ENCODE measurements around the gene PTF1A.

Gene PTF1A

DNA sequence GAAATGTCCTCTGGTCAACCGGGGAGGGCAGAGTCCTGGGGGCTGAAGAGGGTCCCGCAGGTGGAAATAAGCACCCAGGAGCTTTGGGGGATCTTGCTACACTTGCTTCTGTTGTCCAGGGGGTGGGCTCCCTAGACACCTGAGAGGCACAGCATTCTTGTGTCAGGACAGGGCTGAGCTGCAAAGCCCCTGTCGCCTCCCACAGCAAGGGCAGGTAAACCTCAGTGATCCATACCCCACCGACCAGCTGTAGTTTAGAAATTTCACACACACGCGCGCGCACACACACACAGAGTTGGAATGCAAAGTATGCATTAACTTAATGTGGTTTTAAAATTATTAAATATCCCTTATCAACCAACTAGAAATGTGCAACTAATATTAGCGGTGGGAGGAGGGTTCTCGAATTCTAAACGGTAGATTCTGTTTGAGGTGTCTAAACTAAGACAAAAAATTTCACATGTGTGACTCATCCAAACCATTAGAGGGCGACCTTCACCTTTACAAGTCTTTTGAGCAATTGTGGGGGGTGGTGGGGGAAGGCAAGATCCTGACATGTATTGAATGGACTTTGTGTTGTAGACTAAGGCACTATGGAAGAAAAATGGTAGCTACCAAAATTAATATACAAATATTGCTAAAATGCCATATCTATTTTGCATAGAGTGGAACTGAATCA lies 34.3 kb upstream of the PTF1A start:
- DNase-seq, result peak; percentile 12
- Mint-ChIP-seq H3K9me3 (peaks cover 6% of the 10 kb centered on the region), H3K36me3 (ENCODE audit: low read depth) (no peaks in the 10 kb centered on the region), H3K27ac (no peak overlapping the region), H3K4me1 (peaks cover 40% of the 10 kb centered on the region), H3K4me3 (peak overlapping the region; percentile 41), H3K27me3 (ENCODE audit: low read depth, poor library complexity) (peaks cover 60% of the 10 kb centered on the region)
- TF ChIP-seq, protein P1, sequence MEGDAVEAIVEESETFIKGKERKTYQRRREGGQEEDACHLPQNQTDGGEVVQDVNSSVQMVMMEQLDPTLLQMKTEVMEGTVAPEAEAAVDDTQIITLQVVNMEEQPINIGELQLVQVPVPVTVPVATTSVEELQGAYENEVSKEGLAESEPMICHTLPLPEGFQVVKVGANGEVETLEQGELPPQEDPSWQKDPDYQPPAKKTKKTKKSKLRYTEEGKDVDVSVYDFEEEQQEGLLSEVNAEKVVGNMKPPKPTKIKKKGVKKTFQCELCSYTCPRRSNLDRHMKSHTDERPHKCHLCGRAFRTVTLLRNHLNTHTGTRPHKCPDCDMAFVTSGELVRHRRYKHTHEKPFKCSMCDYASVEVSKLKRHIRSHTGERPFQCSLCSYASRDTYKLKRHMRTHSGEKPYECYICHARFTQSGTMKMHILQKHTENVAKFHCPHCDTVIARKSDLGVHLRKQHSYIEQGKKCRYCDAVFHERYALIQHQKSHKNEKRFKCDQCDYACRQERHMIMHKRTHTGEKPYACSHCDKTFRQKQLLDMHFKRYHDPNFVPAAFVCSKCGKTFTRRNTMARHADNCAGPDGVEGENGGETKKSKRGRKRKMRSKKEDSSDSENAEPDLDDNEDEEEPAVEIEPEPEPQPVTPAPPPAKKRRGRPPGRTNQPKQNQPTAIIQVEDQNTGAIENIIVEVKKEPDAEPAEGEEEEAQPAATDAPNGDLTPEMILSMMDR (IDR thresholded peaks at IDR 0.05), result no peak

DNA sequence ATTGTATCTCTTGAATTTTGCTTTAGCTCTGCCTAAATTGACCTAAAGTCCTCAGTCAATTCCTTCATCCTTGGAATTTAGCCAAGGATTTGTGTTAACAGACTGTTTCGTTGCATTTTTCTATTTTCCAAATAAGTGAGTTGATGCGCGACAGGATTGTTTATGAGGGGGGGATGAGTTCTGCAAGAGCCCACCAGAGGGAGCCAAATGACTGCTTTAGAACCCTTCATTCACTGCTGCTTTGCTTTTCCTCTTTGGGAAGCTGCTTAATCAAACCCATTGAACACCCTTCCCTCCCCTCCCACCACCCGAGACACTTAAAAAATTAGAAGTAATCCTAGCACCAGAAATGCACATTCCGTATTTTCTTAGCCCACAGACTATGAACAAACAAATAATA lies 33.7 kb upstream of the PTF1A start:
- peak; percentile 63 for DNase-seq
- H3K27ac Mint-ChIP-seq, result no peak overlapping the region
- peak overlapping the region; percentile 41 for H3K4me3 Mint-ChIP-seq
- H3K9me3 Mint-ChIP-seq, result peaks cover 6% of the 10 kb centered on the region
- H3K36me3 Mint-ChIP-seq (ENCODE audit: low read depth), result no peaks in the 10 kb centered on the region
- H3K27me3 Mint-ChIP-seq (ENCODE audit: low read depth, poor library complexity), result peaks cover 66% of the 10 kb centered on the region
- TF ChIP-seq, protein P1 (IDR thresholded peaks at IDR 0.05), result peak; percentile 90
- peaks cover 40% of the 10 kb centered on the region for H3K4me1 Mint-ChIP-seq

DNA sequence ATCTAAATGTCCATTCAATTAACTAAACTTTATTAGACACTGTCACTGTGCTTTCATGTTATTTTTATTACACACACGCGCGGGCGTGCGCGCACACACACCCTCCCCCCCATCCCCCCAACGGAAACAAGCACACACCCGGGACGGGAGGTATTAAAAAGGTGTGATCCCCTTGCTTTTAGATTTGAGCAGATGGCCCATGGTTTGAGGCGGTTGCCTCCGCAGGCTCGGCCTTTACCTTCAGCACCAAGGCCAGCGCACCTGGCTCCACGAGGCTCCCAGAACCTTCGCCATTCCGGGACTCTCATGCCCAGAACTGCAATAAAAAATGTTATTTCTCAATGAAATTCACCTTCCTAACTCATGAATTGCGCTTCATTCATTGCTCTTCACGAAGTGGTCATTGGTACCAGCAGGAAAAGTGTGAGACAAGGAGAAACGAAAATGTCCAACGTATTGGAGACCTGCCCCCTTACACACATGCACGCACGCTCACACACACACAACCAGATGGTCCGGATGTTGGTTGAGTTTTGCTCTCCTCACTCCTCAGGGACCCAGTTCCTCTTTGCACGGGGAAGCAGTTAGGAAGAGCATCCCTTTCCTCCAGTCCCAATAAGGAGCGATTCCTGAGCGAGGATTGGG lies 20.8 kb upstream of the PTF1A start:
- no peak overlapping the region for H3K4me3 Mint-ChIP-seq
- H3K9me3 Mint-ChIP-seq, result peaks cover 5% of the 10 kb centered on the region
- no peak overlapping the region for H3K27ac Mint-ChIP-seq
- TF ChIP-seq, protein P1 (IDR thresholded peaks at IDR 0.05), result no peak
- no peaks in the 10 kb centered on the region for H3K36me3 Mint-ChIP-seq (ENCODE audit: low read depth)
- H3K4me1 Mint-ChIP-seq, result peaks cover 5% of the 10 kb centered on the region
- DNase-seq, result peak; percentile 87
- peaks cover 100% of the 10 kb centered on the region for H3K27me3 Mint-ChIP-seq (ENCODE audit: low read depth, poor library complexity)

DNA sequence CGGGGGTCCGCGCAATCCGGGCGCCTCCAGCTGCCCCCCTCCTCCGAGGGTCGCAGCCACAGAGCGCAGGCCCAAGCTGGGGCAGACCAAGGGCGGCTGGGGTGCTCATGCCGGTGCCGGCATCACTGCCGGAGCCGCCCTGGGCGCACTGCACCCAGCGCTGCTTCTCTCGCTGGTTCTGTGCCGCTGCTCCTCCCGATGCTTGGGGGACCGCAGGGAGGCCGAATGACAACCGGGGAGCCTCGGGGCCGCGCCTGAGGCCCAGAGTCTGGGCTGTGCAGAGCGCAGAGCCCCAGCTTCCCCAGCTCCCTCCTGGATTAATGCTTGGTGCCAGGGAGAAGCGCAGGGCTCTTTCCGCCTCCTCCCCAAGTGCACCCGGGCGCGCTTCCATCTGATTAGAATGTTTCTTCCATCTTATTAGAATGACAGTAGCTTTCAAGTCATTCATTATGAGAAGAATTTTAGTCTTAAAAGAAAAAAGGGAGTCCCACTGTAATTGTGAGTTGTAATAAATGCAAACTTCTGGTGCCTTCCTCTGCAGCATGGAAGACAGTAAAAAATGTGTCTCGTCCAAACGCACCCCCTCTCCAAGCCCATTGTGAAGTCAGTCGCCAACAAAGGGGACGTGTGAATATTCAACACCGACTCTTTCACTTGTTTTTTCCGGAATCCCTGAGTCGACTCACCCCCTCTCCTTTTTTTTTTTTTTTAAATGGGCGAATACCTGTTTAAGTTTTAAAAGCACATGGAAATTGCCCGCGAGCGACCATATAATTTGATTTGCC lies 19.5 kb upstream of the PTF1A start:
- Mint-ChIP-seq H3K4me3 (no peak overlapping the region), H3K27ac (no peak overlapping the region), H3K36me3 (ENCODE audit: low read depth) (no peaks in the 10 kb centered on the region), H3K27me3 (ENCODE audit: low read depth, poor library complexity) (peaks cover 100% of the 10 kb centered on the region), H3K4me1 (peaks cover 5% of the 10 kb centered on the region), H3K9me3 (peaks cover 5% of the 10 kb centered on the region)
- DNase-seq, result no peak
- TF ChIP-seq, protein P1 (IDR thresholded peaks at IDR 0.05), result no peak

DNA sequence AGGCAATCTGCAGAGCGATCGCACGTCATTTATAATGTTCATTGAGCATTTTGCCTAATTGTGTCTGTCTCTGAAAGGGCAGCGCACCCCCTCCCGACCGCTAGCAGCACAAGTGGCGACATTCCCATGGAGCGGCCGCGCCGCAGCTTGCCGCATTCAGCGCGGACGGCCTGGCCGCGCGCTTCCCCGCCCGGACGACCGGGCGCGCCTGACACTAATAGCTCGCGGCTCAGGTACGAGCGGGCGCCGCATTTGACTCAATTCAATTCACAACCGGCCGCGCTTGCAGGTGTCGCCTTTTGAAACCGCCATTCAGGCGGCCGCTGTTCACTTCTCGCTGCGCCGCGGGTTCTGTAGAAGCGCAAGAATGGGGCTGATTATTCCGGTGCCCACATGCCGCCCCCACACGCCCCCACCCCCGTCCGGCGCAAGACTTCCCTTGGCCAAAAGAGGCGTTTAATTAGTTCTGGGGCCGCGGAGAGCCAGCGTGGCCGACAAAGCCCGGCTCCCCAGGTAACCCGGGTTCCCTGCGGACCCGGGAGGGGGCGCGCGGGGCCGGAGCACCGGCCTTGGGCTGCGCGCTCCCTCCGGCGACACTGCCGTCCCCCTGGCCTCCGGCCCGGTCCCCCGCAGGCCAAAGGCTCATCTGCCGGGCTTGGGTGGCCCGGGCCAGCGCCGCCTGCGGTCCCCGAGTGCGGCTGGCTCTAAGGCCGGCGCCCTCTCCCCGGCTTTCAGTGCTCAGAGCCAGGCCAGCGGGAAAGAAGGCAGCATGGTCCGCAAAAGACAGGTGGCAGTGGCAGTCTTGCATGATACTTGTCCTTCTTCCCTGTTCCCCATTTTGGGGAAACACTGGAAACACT lies 18.7 kb upstream of the PTF1A start:
- DNase-seq, result peak; percentile 57
- Mint-ChIP-seq H3K27me3 (ENCODE audit: low read depth, poor library complexity) (peaks cover 100% of the 10 kb centered on the region), H3K9me3 (peaks cover 5% of the 10 kb centered on the region), H3K36me3 (ENCODE audit: low read depth) (no peaks in the 10 kb centered on the region), H3K27ac (no peak overlapping the region), H3K4me1 (peaks cover 5% of the 10 kb centered on the region), H3K4me3 (peak overlapping the region; percentile 69)
- TF ChIP-seq, protein P1 (IDR thresholded peaks at IDR 0.05), result no peak
